Fibroblast of skin of left quadriceps (primary cell): ENCODE results near the gene PDZD2.

Experiments
- DNase-seq, 2 experiments: peaks; one replicate each; pipeline ENCODE4 v3.0.0-alpha.2; 2013; ENCODE audit warnings: low read depth in 2 of 2

The PDZD2 gene

DNA sequence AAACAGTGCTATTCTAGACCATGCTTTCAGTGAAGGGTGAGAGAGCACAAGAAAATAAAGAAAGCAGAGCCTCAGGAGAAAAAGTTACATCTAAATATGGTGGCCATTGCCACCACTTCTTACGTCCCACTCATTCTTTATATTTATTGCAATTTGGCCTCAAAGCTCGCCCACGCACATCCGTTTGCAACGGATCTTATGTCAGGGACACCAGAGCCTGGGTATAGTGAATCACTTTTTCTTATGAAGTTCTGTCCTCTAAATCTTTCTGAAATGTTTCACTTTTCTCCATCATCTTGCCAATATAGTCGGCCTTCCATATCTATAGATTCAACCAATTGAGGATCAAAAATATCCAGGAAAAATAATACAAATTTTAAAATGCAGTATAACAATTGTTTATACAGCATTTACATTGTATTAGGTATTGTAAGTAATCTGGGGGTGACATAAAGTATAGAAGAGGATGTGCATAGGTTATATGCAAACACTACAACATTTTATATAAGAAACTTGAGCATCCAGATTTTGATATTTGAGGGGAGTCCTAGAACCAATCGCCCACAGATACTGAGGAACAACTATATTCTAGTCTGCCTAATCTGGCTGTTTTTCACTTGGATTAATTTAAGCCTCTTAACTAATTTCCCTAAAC, 500.0 kb downstream of the PDZD2 start:
- no peak for DNase-seq

DNA sequence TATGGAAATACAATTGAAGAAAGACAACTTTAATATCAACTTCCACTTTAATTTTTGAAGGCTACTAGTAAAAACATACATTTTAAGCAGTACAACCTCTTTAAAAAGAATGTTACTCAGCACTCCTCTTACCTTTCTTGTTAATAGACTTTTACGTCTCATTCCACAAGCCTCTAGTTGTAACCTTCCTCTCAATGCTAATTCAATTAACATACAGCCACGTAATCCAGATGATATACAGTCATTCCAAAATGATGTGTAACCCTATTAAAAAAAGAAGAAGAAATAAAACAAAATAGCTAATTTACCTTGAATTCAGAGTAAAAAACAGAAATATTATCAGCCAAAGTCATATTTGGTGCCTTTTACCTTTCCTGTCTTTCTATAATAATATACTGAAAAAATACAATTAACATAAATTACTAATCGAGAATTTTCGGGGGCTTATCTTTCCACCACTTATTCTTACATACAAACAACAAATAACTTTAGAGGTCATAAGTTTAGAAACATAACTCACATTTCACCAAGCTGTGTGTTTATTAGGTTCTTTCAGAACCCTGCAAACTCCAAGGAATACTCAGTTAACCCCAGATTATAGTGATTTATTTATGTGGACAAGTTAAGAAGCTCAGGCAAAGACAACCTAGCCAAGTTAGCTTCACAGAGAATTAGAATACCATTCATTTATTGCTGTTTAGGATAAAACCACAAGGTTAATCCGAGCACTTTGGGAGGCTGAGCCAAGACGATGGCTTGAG, 504.9 kb downstream of the PDZD2 start:
- DNase-seq, result peak; percentile 8 to 10

DNA sequence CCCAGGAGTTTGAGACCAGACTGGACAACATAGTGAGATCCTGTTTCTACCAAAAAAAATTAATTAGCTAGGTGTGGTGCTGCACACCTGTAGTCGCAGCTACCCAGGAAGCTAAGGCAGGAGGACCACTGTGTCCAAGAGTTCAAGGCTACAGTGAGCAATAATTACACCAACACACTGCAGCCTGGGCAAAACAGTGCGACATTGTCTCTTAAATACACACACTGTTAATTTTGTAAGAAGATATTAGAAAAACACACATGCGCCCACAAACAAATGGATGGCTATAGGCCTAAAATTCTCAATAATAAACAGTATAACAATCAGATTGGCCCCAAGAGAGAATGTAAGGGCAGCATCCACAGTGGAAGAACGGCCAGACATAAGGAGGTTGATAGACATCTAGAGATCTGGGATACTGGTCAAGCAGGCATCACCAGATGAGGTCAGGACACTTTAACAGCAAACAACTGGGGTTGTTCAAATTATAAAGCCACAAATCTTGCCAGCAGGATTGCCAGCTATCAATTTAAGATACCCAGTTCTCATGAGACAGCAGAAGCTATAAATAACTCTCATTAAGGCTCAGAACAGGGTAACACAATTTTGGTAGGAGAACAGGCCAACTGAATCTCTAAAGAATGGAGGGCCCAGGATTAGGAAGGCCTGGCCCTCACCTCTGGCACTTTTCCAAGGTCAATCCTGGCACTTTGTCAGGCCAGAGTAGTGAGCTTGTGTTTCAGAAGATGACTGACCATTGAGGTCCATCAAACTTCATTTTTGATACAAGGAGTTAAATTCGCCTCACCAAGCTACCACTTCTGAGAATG, 505.7 kb downstream of the PDZD2 start:
- DNase-seq, result no peak

GRCh38 chr5:32145378-32145777, 506.4 kb downstream of the PDZD2 start:
- DNase-seq, result no peak

DNA sequence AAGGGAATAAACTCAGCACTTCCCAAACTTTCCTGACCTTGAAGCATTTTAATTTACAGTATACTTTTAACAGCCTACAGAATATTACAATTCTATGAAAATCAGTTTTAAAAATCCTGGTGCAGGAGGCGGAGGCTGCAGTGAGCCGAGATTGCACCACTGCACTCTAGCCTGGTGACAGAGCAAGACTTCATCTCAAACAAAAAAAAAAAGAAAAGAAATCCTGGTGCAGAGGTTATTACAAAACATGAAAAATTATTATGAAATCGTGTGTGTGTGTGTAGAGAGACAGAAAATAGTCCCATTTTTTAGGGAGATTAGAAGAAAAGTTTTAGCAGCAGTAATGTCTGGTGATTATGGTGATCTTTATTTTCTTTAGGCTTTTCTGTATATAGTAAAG, 508.3 kb downstream of the PDZD2 start:
- no peak for DNase-seq

DNA sequence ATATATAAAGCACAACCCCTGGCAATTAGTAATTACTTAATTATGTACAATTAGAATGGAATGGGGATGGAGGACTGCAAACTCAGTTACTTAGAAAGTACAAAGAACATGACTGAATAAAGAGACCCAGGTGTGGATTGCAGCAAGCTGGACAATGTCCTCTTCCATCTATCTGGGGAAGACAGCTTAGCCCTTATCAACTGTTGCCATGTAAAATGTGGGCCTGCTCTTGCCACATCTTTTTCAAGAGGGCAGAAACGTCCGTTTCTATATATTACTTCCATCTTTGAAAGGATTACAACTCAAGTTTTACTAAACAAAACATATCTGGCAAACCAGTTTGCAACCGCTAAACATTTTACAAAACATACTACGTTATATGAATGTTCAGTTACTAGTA, 509.0 kb downstream of the PDZD2 start:
- DNase-seq, result no peak

DNA sequence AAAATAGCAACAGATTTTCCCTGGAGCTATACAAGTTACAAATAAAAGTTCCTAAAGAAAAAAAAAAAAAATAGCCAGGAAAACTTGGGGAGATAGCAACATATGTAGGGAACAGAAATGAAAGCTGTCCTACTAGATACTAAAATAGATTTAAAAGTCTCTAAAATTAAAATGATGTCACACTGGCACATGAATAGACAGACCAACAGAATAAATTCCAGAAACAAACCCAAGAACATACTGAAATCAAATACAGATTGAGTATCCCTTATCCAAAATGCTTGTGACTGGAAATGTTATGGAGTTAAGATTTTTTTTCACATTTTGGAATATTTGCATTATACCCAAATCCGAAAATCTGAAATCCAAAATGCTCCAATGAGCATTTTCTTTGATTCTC, 511.4 kb downstream of the PDZD2 start:
- no peak for DNase-seq

DNA sequence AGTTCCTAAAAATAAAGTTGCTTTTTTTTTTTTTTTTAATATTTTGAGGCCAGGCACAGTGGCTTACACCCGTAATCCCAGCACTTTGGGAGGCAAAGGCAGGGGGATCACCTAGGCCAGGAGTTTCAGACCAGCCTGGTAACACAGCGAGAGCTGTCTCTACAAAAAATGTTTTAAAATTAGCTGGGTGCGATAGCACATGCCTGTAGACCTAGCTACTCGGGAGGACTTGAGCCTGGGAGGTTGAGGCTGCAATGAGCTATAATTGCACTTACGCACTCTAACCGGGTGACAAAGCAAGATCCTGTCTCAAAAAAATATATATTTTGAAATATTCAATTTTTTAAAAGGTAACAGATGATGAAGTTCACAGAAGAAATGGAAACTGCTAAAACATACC, 512.3 kb downstream of the PDZD2 start:
- no peak for DNase-seq

GRCh38 chr5:32153723-32154122, 514.8 kb downstream of the PDZD2 start:
- no peak for DNase-seq

DNA sequence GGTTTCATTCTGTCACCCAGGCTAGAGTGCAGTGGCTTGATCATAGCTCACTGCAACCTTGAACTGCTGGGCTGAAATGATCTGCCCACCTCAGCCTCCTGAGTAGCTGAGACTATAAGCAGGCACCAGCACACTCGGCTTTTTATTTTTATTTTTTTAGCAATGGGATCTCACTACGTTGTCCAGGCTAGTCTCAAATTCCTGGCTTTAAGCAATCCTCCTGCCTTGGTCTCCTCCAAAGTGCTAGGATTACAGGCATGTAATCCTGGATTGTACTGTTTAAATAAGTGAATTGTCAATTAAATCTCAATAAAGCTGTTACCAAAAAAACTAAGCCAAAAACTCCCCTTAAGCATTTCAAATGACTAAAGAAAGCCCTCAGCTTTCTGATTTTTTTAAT, 516.3 kb downstream of the PDZD2 start:
- no peak for DNase-seq

GRCh38 chr5:32156635-32157034, 517.7 kb downstream of the PDZD2 start:
- no peak for DNase-seq

DNA sequence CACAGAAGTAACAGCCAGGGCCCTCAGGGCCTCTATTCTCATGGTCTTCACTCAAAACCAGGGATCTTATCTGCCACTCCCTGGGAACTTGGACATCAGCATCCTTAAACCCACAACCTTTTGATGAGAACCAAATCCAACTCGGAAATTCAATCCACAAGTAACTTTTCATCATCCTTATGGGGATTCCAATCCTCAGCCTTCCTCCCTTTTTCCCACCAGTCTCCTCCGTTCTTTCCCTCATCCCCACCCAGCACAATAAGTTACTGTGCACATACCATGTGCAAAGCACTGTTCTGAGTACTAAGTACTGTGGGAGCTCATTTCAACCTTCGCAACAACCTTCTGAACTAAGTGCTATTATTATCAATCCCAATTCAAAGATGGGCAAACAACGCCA, 518.1 kb downstream of the PDZD2 start:
- DNase-seq, result no peak

- DNase-seq, result no peak
These were observed 519.7 kb downstream of the PDZD2 start for GRCh38 chr5:32158679-32158975.

DNA sequence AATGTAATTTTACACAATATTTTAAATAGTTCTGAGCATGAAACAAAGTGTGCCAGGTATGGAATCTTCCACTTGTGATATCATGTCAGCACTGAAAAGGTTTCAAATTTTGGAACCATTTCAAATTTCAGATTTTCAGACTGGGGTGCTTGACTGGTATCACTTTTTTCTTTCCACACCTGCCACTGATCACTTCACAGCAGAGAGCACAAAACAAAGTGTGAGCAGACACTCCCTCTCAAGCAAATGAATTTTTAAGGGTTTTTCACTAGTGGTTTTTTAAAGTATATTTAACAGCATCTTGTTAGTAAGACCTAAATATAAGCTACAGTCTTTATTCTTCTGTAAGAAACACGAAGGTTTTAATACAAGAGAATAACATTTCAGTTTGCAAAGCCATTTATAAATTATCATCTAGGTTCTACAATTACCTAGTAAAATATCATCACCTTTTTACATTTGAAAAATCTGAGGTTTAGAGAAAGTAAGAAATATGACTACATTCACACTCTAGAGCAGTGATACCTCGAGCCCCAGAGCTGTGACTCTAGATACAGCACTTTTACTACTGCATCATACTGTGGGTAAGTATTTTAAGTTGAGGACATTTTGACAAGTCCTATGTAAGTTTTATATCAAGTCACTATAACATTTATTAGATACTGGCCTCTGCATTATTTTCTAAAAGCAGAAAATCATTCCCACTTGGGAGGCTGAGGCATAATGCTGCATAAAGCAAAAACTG, 520.6 kb downstream of the PDZD2 start:
- no peak for DNase-seq

- no peak for DNase-seq
These were observed 521.3 kb downstream of the PDZD2 start for GRCh38 chr5:32160228-32160627.
